HG02642 (cell line): ENCODE results near the gene BPIFB3.

Experiments
- ATAC-seq: cut with Tn5 transposase; IDR thresholded peaks from one replicate; pipeline ENCODE4 v1.9.1; 2021; ENCODE audit warnings: mild to moderate bottlenecking; ENCODE audit not compliant: unreplicated experiment, poor library complexity

BPIFB3 gene

GRCh38 chr20:33059741-33060390 is 6.2 kb downstream of the BPIFB3 start:
- ATAC-seq, result no peak

- ATAC-seq, result no peak
Measured at GRCh38 chr20:33061658-33062028, 7.9 kb downstream of the BPIFB3 start.

DNA sequence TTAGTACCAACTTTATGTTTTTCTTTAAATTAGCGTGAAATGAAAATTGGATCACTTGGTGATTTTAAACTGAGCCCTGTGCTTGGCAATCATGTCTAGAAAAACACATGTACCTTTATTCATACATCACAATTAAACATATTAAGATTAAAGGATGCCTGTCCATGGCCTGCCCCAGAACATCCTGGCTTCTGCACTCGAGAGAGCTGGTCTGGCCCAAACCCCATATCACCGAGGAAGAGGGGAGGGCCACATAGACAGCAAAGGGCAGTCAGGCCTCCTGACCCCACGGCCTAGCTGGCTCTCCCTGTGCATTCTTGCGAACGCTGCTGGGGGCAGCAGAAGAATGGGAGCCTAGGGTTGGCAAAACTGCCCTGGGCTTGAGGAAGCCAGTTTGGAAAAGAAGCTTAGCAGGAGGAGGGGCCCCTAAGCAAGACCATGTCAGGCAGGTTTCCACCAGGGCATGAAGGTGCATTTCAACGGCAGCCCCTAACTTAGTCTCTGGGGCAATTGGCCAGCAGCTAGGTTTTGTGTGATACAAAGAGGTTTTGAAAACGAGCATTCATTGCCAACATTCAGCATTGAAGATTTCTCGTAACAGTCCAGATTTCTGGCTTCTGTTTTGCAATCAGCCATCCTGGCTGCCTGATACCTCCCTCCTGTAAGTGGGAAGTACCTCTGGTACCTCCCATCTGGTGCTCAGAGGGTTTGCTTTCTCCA is 8.6 kb downstream of the BPIFB3 start:
- ATAC-seq, result no peak

DNA sequence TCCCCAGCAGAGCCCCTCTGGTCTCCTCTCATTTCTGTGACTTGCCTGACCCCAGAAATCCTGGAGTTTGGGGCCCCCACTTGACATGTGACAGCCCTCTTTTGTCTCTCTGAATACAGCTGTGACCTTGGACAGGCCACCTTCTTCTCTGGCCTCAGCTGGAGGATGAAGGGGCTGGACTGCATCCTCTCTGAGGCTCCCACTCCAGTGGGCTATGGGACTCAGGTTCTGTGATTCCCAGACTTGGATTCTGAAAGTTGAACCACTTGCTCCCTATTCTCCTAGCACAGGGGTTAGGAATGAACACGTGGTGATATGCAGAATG is 9.1 kb downstream of the BPIFB3 start:
- no peak for ATAC-seq

DNA sequence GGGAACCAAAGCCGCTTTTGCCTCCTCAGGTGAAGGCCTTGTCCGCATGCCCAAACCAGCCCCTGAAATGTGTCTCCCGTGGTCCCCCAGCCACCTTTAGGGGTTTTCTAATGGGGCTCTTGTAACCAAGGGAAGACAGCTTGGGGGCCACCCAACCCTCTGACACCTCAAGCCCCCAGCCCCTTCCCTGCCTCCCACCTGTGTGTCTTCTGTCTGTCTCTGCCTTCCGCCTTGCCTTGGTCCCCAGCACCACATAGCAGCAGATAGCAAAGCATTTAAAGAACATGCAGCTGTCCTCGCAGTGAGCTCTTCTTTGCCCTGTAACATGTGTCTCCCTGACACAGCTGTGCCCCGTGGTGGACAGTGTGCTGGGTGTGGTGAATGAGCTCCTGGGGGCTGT is 9.6 kb downstream of the BPIFB3 start:
- ATAC-seq, result no peak

GRCh38 chr20:33064572-33065287 is 11.0 kb downstream of the BPIFB3 start:
- no peak for ATAC-seq

- ATAC-seq, result no peak
Measured at GRCh38 chr20:33065785-33066184, 12.1 kb downstream of the BPIFB3 start.

- no peak for ATAC-seq
Measured at GRCh38 chr20:33067806-33068205, 14.1 kb downstream of the BPIFB3 start.

DNA sequence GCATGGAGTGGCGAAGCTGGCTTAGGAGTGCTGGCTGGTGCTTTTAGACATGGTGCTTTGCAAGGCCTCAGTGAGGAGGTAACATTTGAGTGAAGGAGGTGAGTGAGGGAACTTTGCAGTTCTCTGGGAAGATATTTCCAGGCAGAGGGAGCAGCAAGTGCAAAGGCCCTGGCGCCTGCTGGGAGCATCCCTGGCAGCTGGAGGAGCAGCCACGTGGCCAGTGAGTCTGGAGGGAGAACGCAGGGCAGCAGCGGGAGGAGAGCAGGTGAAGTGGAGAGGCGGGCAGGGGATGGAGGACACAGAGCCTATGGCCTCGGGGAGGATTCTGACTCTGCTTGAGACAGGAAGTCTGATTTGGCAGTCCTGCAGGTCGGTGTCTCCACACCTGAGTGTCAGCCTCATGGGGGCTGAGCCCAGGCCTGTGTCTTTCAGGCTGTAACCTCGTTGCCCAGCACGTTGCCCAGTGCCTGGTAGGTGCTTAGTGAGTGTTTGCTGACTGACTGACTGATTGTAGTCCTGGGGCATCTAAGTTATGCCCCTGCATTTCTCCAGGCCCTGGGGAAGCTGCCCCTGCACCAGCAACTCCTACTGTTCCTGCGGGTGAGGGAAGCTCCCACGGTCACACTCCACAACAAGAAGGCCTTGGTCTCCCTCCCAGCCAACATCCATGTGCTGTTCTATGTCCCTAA is 14.7 kb downstream of the BPIFB3 start:
- ATAC-seq, result no peak

DNA sequence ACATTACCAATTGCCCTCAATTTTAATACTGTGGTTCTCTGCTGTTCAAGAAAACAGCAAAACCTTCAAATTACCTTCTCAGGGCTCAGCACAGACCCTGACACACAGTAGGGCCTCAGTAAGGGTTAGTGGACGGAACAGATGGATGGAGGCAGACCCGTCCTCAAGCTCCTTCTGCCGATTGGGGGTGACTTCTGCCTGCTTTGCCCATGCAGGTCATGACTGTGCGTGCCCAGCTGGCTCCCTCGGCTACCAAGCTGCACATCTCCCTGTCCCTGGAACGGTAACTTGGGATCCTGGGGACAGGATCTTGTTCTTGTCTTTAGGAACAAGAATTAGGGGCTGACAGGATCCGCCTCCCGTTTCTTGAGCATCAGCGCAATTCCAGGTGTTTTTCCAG is 16.0 kb downstream of the BPIFB3 start:
- ATAC-seq, result no peak

- ATAC-seq, result no peak
Measured at GRCh38 chr20:33070111-33071053, 16.7 kb downstream of the BPIFB3 start.

GRCh38 chr20:33071198-33071597 is 17.5 kb downstream of the BPIFB3 start:
- ATAC-seq, result no peak

- ATAC-seq, result no peak
Measured at GRCh38 chr20:33072362-33072761, 18.7 kb downstream of the BPIFB3 start.

DNA sequence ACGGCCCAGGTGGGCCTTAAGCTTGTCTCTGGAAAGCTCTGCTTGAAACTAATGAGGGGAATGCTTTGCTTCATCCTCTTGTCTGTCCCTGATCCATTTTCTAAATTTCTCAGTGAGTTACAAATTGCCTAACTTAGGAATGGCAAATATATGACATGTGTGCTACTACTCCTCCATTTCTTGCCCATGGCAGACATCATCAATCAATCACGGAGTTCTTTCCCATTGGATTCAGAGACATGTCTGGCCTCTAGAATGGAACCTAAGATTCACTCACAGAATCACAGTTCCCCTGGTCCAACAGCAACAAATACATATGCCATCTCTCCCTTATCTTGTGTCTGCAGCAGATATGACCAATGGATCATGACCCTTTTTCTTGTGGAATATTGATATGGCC is 19.1 kb downstream of the BPIFB3 start:
- no peak for ATAC-seq

GRCh38 chr20:33074675-33075074 is 21.0 kb downstream of the BPIFB3 start:
- no peak for ATAC-seq

DNA sequence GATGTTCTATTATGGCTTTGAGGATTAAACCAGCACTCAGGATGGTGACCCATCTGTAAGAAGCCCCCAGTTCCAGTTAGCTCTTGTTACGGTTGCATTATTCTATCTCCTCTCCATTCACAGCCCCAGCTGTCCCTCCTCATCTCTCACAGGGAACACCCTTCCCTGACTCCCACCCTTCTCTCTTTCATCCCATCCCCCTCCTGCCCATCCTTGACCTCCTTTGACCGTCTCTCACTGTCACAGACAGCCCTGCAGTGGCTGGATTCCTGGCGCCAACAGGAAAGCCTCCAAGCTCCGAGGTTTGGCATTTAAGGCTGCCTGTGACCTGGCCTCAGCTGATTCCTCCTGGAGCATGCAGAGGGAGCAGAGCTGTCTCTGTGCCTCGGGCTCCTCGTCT is 21.6 kb downstream of the BPIFB3 start:
- ATAC-seq, result no peak

DNA sequence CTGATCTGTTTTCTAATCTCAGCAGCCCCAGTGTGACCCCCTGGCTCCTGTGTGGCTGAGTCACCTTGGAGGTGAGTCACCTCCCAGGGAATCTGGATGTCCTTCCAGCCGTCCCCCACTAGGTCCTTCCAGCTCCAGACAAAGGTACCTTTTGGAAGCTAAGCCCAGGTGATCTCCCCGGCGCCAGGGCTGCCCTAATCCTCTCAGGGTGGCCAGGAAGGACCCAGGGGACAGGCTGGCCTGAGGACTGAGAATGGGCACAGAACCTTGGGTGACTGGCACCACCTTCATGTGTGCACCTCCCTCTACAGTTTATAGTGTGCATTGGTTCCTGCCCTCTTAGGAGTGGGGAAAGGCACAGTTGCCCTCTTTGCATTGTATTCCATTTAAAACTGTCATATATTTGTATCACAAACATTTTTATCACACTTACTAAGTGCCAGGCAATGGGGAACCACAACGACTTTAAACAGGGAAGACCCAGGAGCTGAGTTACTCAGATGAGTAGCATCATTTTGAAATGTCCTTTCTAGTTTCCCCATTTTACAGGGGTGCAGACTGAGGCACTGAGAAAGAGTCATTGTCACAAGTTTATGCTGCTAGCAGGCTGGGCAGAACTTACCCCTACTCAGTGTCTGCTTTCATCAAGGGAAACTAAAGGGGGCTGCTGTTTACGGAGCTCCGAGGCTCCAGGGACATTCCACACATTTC is 23.1 kb downstream of the BPIFB3 start:
- ATAC-seq, result no peak

DNA sequence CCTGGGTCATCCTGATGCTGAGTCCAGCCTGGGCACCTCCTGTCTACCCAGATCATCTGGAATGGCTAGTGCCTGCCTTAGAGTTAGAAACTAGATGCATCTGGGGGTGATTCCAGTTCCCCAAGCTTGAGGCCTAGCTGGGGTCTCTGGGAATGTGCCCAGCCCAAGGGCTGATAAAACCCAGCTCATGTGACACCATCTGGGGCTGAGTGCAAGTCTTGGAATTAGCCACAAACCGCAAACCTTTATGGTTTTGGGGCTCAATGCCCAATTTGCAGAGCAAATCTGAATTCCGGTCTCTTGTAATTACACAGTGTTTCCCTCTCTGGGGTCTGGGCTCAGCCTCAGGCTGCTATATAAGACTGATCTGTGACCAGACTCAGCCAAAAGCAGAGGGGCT is 25.6 kb downstream of the BPIFB3 start, which contains the start of gene BPIFB4:
TSS of gene BPIFB4 (plus strand) at position 385 of the 400 bp plus-strand sequence. CDS start 1,884 bp downstream, outside the sequence.
- ATAC-seq, result no peak

- no peak for ATAC-seq
Measured at GRCh38 chr20:33081411-33082154, 27.9 kb downstream of the BPIFB3 start.
